ENCODE results near the gene PAX5.

The PAX5 gene

GRCh38 chr9:36818242-36818938 is 215.7 kb downstream of the PAX5 start:
- H3K4me3 ChIP-seq (ENCODE audit: low read length): no peak overlapping the region
- H3K4me1 ChIP-seq (ENCODE audit: control insufficient read depth, low read length): no peaks in the 10 kb centered on the region
- no peaks in the 10 kb centered on the region for H3K36me3 ChIP-seq (ENCODE audit: control insufficient read depth, low read length)
- H3K79me2 ChIP-seq (ENCODE audit: control insufficient read depth, low read length): no peaks in the 10 kb centered on the region
- H3K4me2 ChIP-seq (ENCODE audit: low read length): no peak overlapping the region
- H3K27me3 ChIP-seq (ENCODE audit: control insufficient read depth, low read length): peaks cover 26% of the 10 kb centered on the region
- no peak overlapping the region for H3K27ac ChIP-seq (ENCODE audit: low read depth, low read length)
- no peaks in the 10 kb centered on the region for H4K20me1 ChIP-seq (ENCODE audit: control insufficient read depth, insufficient read depth, low read depth, low read length)
- TF ChIP-seq EZH2phosphoT487 (IDR thresholded peaks at IDR 0.05; ENCODE audit: borderline replicate concordance, low read length): no peak
- TF ChIP-seq, protein P1, sequence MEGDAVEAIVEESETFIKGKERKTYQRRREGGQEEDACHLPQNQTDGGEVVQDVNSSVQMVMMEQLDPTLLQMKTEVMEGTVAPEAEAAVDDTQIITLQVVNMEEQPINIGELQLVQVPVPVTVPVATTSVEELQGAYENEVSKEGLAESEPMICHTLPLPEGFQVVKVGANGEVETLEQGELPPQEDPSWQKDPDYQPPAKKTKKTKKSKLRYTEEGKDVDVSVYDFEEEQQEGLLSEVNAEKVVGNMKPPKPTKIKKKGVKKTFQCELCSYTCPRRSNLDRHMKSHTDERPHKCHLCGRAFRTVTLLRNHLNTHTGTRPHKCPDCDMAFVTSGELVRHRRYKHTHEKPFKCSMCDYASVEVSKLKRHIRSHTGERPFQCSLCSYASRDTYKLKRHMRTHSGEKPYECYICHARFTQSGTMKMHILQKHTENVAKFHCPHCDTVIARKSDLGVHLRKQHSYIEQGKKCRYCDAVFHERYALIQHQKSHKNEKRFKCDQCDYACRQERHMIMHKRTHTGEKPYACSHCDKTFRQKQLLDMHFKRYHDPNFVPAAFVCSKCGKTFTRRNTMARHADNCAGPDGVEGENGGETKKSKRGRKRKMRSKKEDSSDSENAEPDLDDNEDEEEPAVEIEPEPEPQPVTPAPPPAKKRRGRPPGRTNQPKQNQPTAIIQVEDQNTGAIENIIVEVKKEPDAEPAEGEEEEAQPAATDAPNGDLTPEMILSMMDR (IDR thresholded peaks at IDR 0.05; ENCODE audit: low read depth, low read length, poor library complexity, severe bottlenecking): no peak
- no peaks in the 10 kb centered on the region for H3K9me3 ChIP-seq (ENCODE audit: control insufficient read depth, insufficient read depth, low read length)
- no peaks in the 10 kb centered on the region for H3K9me2 ChIP-seq (replicated peaks; ENCODE audit: control insufficient read depth, low read length)
- H3F3A ChIP-seq (ENCODE audit: control insufficient read depth, insufficient read depth): no peaks in the 10 kb centered on the region

DNA sequence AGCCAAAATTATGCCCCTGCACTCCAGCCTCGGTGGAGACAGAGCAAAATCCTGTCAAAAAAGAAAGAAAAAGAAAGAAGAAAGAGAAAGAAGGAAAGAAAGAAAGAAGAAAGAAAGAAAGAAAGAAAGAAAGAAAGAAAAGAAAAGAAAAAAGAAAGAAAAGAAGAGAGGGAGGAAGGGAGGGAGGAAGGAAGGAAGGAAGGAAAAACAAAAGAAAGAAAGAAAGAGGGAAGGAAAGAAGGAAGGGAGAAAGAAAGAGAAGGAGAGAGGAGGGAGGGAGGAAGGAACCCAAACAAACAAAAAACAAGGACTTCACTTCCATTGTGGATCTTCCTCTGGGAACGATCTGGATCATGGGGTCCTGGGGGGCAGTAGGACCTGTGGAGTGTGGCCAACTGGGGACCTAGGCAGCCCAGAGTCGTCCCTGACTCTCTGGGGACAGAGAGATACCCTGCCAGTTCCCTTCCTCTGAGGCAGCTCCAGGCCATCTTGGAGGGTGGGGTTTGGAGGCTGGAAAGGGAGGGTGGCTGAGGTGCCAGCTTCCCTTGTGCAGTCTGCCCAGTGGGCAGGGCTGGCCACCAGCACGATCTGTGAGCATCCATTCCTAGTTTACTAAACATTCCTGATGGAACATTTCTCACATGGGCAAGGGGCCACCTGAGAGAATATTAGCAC is 216.8 kb downstream of the PAX5 start:
- Histone ChIP-seq H3K4me1 (ENCODE audit: control insufficient read depth, low read length) (no peaks in the 10 kb centered on the region), H3K9me3 (ENCODE audit: control insufficient read depth, insufficient read depth, low read length) (no peaks in the 10 kb centered on the region), H4K20me1 (ENCODE audit: control insufficient read depth, insufficient read depth, low read depth, low read length) (no peaks in the 10 kb centered on the region), H3K27ac (ENCODE audit: low read depth, low read length) (no peak overlapping the region), H3K27me3 (ENCODE audit: control insufficient read depth, low read length) (peaks cover 18% of the 10 kb centered on the region), H3K9me2 (replicated peaks; ENCODE audit: control insufficient read depth, low read length) (no peaks in the 10 kb centered on the region), H3K4me3 (ENCODE audit: low read length) (no peak overlapping the region), H3K4me2 (ENCODE audit: low read length) (no peak overlapping the region), H3K36me3 (ENCODE audit: control insufficient read depth, low read length) (no peaks in the 10 kb centered on the region), H3F3A (ENCODE audit: control insufficient read depth, insufficient read depth) (no peaks in the 10 kb centered on the region), H3K79me2 (ENCODE audit: control insufficient read depth, low read length) (no peaks in the 10 kb centered on the region)
- TF ChIP-seq EZH2phosphoT487 (IDR thresholded peaks at IDR 0.05; ENCODE audit: borderline replicate concordance, low read length): no peak
- TF ChIP-seq, protein P1 (IDR thresholded peaks at IDR 0.05; ENCODE audit: low read depth, low read length, poor library complexity, severe bottlenecking): no peak

GRCh38 chr9:36816371-36816770 is 217.7 kb downstream of the PAX5 start:
- H4K20me1 ChIP-seq (ENCODE audit: control insufficient read depth, insufficient read depth, low read depth, low read length): no peaks in the 10 kb centered on the region
- H3K27ac ChIP-seq (ENCODE audit: low read depth, low read length): no peak overlapping the region
- no peaks in the 10 kb centered on the region for H3K36me3 ChIP-seq (ENCODE audit: control insufficient read depth, low read length)
- no peaks in the 10 kb centered on the region for H3K79me2 ChIP-seq (ENCODE audit: control insufficient read depth, low read length)
- H3F3A ChIP-seq (ENCODE audit: control insufficient read depth, insufficient read depth): no peaks in the 10 kb centered on the region
- TF ChIP-seq, protein P1 (IDR thresholded peaks at IDR 0.05; ENCODE audit: low read depth, low read length, poor library complexity, severe bottlenecking): no peak
- no peak for TF ChIP-seq EZH2phosphoT487 (IDR thresholded peaks at IDR 0.05; ENCODE audit: borderline replicate concordance, low read length)
- H3K9me2 ChIP-seq (replicated peaks; ENCODE audit: control insufficient read depth, low read length): no peaks in the 10 kb centered on the region
- H3K4me3 ChIP-seq (ENCODE audit: low read length): no peak overlapping the region
- H3K4me1 ChIP-seq (ENCODE audit: control insufficient read depth, low read length): no peaks in the 10 kb centered on the region
- H3K9me3 ChIP-seq (ENCODE audit: control insufficient read depth, insufficient read depth, low read length): no peaks in the 10 kb centered on the region
- H3K27me3 ChIP-seq (ENCODE audit: control insufficient read depth, low read length): peaks cover 21% of the 10 kb centered on the region
- no peak overlapping the region for H3K4me2 ChIP-seq (ENCODE audit: low read length)

Measured in DOHH2 (cell line).